ENCODE measurements around the gene BNIP3. TPM values are rescaled to one million over a fixed set of nuclear protein-coding genes. Genes with fewer than 3 reads are reported as not detected.
"Not testable (repeated sequence)": the region's sequence is repeated elsewhere in the genome, so short reads cannot be mapped to it uniquely, and the experiment has no call there.

Gene BNIP3
- total RNA-seq, 1 donor from 2014 or later, result 95.6 TPM

DNA sequence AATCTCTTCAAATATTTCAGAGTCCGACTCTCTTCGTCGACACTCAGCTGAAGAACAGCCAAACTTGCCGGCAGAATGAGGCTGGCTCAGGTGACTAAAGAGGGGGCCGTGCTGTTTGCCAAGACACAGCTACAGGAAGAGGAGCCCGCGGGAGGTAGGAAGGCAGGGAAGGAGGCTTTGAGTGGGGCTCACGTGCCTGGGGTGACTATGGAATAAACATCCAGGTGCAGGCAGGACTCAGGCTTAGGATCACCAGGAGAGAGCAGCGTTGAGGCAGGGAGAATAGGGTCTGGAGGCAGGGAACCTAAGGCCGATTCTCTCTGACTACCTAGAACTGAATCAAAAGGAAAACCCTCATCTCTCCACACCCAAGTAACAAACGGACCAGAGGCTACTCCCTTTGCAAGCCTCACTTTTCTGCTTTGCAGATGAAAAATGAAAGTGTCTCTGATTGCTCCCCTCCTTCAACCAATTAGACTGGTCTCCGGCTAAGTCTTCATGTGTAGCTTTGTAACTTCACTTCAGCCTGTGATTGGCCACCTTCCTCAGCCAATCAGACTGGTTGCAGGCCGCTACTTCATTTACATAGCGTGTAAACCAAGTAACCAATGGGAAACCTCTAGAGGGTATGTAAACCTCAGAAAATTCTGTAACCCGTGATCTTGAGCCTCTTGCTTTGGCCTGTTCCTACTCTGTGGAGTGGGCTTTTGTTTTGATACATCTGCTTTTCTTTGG lies 19.7 kb upstream of the BNIP3 start:
- DNase-seq, result peak; percentile 23

DNA sequence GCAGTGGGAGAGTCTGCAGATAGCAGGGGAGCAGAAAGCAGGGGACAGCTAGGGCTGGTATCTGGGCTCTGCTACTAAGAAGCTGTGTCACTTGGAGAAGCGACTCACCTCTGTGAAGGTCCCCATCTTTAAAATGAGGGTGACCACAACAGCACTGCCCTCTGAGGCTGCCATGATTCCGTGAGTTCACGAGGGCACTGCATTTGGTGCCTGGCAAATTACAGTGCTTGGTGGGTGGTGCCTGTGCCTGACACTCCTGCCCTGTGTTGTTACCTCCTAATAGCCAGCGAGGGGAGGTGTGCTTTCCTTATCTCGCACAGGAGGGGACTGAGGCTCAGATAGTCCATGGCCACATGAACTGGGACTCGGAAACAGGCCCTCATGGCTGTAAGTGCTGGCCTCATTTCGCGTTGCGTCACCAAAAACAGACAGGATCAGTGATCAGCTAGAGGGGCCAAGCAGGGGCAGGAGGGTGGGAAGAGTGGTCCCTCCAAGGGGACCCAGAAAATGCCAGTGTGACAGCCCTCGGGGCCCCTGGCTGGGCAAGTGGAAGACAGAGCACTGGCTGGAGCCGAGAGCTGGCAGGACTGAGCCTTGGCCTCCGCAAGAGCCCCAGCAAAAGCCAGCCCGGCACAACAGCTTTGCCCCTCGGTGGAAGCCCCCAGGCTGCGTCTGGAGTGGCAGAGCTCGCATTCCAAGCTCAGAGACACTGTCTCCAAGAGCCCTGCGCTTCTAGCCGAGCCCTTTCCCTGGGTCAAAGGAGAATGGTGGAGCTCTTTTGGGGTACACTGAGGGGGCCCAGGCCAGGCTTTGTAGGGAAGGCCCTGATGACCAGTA lies 17.3 kb upstream of the BNIP3 start:
- no peak for DNase-seq

DNA sequence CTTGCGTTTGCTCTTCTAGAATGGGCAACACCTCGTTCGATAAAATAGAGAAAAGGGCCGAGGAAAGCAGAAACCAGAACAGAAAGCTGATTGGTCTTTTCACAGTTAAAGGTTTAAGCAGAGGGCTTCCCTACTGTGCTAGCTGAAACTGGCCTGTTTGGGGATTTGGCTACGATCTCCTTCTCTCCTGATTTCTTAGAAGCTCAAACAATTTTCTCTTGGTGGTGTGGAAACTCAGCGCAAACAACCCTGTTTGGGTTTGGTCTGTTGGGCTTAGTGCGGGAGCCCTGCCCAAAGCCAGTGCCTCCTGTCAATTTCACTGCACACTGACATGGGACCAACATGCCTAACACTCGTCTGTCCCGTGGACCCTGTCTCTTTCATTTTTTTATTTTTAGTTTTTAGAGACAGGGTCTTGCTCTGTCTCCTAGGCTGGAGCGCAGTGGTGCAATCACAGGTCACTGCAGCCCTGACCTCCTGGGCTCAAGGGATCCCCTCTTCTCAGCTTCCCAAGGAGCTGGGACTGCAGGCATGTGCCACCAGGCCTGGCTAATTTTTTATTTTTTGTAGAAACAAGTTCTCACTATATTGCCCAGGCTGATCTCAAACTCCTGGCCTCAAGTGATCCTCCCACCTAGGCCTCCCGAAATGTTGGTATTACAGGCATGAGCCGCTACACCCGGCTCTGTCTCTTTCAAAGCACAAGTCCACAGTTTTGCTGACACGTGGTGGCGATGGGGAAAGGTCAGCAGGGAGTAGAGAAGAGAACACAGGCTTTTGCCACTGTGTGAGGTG lies 16.5 kb upstream of the BNIP3 start:
- no peak for DNase-seq

DNA sequence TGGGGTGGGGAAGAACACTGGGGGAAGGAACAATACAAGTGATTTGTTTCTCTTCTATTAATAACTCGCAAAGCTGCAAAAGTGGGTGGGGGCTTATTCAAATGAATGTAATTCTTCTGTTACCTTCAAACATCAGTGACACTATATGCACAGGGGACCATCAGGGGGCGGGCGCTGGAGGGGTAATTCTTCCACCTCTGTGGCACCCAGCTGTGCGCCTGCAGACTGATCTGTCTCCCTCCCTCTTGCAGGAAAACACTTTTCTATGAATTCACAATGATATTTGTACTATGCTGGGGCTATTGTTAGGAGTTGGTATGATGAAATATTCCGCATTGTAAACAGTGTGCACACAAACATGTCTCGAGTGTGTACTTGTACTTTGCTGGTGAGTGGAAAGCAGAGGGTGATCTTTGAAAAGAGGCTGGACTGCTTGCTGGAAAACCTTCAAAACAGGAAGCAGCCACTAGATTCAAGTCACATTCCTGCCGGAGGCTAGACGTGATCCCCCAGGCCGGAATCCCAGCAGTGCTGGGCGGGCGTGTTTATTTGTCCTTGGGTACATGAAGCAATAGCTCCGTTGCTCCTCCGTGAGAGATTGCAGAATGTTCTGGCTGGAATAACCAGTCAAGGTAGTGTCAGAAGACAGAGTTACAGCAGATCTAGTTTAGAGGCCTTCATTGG lies 15.8 kb upstream of the BNIP3 start:
- peak; percentile 63 for DNase-seq

DNA sequence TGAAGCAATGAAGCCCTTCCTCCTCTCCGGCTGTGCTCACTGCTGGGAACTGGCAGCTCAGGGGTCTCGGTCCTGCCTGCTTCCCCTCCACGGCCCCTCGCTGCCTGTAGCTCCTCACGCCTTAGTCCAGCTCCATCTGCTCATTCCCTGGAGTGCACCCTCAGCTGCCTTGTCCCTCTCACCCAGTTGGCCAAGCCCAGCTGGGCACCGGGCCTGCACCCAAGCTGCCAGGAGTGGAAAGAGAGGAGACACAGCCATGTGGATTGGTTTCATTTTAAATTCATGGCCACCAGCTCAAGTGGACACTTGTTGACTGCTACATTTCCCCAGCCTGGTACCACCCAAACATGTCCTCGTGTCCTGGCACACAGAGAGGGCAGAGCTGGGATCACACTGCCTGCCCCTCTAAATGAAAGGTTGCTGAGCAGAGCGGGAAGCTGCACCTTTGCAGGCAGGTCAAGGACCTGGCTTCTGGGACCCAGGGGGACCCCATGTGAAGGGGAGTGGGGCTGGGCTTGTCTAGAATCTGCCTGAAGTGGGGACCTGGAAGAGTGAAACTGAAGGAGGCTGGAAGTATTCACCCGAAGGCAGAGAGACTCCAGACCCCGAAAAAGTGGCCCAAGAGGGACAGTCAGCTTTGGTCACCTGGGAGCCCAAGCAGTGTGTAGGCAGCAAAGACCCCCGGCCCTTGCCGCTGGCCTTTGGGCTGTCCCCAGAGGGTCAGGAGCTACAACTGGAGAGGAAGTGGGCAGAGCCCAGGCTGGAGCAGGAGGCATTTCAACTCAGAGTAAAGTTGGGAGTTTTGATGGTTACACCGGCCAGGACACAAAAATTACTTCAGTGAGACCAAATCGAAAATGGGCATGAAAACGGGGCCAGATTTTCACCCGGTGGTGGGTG lies 15.0 kb upstream of the BNIP3 start:
- DNase-seq, result no peak

DNA sequence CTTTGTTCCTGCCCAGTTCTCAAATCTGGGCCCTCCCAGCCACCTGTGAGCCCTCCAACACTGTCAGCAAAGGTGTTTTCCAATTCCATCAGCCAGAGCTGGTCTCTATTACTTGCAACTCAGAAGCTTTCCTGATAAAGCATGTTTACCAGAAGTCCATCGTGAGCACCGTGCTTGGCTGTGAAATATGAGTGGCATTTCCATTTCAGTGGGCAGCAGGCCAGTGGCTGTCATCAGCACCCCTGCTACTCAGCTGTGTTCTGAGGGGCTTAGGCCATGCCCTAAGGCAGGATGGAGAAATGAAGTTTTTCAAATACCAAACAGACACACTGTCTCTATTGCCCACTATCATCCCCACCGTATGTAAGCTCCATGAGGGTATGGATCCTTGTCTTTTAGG lies 12.7 kb upstream of the BNIP3 start:
- no peak for DNase-seq

DNA sequence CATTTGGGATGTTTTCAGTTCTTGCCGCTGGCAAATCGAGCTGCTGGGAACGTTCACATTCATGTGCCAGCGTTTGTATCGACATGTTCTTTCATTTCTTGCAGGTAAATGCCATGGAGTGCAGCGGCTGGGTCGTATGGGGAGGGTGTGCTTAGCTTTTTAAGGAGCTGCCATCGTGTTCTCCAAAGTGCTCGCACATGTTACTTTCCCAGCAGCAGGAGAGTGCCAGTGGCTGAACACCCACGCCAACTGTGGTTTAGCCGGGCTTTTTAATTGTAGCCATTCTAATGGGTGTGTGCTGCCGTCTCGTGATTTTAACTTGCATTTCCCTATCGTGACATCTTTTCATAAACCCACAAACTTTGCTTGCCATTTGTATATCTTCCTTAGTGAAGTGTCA lies 11.6 kb upstream of the BNIP3 start:
- DNase-seq, result no peak

DNA sequence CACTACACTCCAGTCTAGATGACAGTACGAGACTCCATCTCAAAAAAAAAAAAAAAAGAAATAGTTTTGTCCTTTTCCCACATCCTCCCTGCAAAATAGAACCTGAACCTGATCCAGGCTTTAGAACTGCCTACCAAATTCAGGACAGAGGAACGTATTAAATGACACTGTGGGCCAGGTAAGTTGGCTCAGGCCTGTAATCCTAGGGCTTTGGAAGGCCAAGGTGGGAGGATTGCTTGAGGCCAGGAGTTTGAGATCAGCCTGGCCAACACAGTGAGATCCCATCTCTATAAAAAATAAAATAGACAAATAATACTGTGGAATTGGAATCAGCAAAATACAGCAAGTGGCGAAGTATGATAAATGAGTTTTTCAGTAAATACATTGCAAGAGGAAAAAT lies 10.0 kb upstream of the BNIP3 start:
- no peak for DNase-seq

DNA sequence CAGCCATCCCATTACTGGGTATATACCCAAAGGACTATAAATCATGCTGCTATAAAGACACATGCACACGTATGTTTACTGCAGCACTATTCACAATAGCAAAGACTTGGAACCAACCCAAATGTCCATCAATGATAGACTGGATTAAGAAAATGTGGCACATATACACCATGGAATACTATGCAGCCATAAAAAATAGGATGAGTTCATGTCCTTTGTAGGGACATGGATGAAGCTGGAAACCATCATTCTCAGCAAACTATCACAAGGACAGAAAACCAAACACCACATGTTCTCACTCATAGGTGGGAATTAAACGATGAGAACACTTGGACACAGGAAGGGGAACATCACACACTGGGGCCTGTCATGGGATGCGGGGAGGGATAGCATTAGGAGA lies 6.1 kb upstream of the BNIP3 start:
- not testable (repeated sequence) for DNase-seq

DNA sequence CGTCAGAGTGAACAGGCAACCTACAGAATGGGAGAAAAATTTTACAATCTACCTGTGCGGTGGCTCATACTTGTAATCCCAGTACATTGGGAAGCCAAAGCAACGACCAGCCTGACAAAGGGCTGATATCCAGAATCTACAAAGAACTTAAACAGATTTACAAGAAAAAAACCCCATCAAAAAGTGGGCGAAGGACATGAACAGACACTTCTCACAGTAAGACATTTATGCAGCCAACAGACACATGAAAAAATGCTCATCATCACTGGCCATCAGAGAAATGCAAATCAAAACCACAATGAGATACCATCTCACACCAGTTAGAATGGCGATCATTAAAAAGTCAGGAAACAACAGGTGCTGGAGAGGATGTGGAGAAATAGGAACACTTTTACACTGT lies 5.6 kb upstream of the BNIP3 start:
- DNase-seq, result not testable (repeated sequence)

DNA sequence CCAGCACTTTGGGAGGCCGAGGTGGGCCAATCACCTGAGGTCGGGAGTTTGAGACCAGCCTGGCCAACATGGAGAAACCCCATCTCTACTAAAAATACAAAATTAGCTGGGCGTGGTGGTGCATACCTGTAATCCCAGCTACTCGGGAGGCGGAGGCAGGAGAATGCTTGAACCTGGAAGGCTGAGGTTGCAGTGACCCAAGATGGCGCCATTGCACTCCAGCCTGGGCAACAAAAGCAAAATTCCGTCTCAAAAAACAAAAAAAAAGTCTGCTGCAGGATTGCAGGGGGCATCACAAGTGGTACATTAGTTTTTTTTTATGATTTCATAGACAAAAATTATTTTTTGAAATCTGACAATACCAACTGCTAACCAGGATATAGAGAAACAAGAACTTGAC lies 5.1 kb upstream of the BNIP3 start:
- not testable (repeated sequence) for DNase-seq

DNA sequence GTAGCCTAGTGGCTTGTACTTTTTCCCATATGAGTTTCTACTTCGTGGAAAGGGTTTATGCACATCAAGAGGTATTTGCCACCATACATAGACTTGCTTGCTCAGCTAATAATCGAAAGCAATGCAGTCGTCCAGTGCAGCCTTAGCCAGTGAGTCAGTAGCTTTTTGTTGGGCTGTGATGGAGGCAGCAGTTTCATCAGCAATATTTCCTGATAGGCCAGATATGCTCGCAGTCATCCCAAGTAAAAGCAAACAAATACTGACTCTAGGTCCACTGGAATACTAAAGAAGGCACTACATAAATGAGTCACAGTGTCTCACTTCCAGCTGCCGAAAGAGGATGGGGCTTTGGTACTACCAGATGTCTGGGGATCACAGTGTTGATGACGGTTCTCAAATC lies 2.1 kb upstream of the BNIP3 start:
- DNase-seq, result peak; percentile 63

DNA sequence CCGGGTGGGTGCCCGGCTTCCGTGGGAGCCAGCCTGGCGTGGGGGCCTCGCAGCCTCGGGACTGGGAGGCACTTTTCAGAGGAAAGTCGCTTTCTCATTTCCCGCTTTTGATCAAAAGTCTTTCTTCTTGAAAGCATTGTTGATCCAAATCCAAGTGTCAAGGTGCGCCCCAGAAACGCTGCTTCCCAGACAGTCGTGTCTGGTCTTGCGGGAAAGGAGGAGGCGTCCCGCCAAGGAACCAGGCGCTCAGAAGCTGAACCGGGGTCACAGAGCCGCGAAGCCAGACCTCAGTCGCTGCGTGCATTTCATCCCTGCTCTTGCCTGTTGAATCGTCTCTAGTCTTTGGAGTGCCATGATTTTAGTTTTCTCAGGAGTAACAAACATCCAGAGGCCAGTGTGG lies 1.1 kb upstream of the BNIP3 start:
- no peak for DNase-seq

DNA sequence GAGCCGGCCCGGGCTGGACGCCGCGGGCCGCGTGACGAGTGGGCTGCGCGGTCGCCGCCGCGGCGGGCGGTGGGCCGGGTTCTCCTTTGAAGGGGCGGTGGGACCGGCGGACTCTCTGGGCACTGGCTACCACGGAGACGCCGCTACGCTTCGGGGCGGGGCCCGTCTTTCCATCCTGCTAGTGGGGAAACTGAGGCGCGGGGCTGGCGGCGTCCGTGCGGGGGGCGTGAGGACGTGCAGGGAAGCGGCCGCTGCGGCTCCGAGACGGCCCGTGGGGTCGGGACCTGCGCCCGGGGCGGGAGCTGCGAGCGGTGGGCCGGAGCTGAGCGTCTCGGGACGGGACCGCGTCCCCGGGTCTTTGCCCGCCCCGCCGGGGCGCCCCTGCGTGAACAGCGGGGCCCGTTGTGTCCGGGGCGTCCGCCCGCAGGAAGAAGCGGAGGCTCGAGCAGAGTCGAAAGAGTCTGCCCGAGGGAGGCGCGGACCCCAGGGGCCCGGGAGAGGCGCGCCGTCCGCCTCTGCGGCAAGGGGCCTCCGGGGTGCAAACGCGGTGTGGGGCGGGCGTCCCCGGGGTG lies 548 bp upstream of the BNIP3 start:
- no peak for DNase-seq

DNA sequence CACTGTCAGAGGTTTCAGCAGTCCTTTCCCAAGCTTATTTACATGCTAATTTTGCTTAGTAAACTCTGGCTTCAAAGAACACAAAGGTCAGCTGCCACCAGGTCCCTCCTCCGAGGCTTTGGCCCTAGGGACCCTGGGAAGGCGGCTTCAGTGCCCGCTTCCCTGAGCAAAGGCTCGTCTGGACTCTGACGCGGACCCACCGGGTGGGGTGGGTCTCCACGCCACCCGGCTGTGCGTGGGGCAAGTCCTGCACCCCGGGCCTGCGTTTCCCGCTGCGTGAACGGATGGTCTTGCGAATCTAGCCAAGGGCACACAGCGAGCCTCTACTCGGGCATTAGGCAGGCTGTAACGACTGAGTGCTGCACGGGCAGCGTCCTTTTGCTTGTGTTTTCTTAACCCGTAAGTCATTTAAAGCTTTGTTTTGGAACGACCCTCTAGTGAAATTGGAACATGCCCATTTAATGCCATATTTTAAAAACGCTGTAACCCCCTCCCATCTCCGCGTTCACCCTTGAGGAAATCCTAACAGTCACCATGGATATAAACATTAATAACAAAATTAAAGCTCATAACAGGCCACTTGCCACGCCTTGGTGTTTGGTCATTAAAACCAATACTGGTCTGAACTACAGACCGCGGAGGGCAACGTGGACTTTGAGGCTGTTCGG lies 828 bp downstream of the BNIP3 start:
- DNase-seq, result peak; percentile 38

DNA sequence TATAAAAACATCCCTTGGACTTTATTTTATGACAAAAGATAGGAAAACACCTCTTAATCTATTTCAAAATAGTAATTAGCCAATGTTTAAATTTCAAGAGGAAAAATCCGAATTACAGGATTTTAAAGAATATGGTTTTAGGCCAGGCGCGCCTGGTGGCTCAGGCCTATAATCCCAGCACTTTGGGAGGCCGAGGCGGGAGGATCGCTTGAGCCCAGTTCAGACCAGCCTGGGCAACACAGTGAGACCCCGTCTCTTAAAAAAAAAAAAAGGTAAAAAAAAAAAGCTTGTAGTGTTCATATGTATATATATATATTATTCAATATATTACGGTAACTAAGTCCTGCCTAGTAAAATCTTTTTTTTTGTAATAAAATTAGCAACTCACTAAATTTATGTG lies 1.4 kb downstream of the BNIP3 start:
- no peak for DNase-seq

DNA sequence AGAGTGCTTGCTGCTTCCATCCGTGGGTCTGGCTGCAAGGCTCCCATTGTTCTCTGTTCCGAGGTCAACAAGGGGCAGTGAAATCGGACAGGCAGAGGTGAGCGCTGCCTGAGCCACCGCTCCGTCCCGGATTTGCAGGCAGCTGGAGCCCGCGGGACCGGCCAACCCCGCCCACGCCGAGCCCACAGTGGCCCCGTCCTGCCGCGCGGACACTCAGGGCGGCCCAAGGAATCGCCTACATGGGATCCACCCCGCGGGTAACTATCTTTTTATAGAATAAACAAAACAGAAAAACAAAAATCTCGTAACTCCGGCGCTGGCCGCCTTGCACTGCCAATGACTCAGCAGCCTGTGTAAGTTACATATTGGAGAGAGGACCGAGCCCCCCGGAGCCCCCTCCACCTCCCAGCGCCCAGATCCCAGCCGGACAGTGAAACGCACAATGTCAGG lies 1.9 kb downstream of the BNIP3 start:
- DNase-seq, result peak; percentile 64

DNA sequence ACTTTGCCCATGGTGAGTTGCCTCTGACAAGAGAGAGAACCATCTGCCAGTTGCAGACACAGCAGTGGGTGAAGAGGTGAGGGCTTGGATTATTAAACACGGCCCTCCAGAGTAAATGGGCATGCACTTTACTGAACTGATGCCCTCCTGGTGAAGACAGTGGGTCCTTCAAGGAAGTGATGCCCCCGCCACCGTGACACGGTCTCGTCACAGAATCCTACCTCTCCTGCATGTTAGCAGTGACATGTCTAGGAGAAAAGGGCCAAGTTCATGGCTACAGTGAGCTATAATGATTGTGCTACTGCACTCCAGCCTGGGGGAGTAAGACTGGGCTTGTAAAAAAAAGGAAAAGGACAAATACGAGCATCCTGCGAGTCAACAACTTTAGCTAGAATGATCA lies 2.4 kb downstream of the BNIP3 start:
- DNase-seq, result no peak

DNA sequence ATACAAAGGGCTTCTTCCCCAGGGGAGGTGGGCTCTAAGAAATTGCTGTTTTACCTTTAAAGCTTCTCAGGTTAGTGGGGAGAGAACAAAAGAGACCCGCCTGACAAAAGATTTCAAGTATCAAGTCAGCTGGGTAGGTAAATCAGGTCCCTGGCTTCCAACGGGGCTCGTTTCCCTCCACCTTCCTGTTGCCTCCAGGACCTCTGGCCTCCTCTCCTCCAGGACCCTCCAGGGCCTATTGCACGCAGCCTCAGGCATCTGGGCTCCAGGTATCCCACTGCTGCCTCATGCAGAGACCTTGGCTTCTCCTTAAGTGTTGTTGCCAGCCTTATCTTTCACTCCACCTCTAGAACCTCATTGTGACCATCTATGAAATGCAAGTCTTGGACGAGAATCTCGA lies 2.9 kb downstream of the BNIP3 start:
- DNase-seq, result no peak

DNA sequence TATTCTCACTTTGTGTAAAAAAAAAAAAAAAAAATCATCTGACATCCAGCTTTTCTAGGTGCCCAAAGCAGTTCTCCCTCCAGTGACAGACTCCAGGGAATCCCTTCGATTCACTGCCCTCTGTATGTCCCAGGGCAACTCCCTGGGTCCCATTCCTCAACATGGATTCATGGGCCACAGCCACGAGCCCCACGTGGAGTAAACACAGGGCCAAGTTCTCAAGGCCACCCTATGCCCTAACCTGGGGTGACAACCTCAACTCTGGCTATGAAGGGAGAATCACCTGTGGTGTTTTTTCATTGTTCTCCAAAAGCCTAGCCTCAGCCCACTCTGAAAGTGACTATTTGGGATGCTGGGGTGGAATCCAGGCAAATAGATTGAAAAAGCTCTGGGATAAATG lies 3.4 kb downstream of the BNIP3 start:
- no peak for DNase-seq
